Ovary (tissue), 9 donors: ENCODE data around the gene FIZ1. TPM values are rescaled to one million over a fixed set of nuclear protein-coding genes. Genes with fewer than 3 reads are reported as not detected.
A peak's percentile ranks its signal among the peaks of the same experiment; 100 is the strongest.

Experiments used
- DNase-seq, 5 donors: peaks; one replicate each; pipeline ENCODE4 v3.0.0-alpha.2; 2019 to 2020
- H3K27ac ChIP-seq, 2 donors: fragments of 200-600 bp; one replicate each; pipeline versions ENCODE4 v1.5.1 to v1.8.0; 2019 to 2022
- H3K27me3 ChIP-seq: fragments of 200-600 bp; one replicate; pipeline ENCODE4 v1.8.0; 2022
- H3K36me3 ChIP-seq: fragments of 200-600 bp; sonication (generic); one replicate; pipeline ENCODE4 v1.5.1; 2019
- H3K4me1 ChIP-seq: one replicate; pipeline ENCODE4 v1.8.1; 2013; ENCODE audit warnings: mild to moderate bottlenecking, moderate library complexity; ENCODE audit not compliant: insufficient read depth
- H3K4me3 ChIP-seq: fragments of 200-600 bp; sonication (generic); one replicate; pipeline ENCODE4 v1.5.1; 2017
- H3K9me3 ChIP-seq, 2 donors: fragments of 200-600 bp in 1 of 2; sonication (generic) in 1 of 2; one replicate each; pipeline versions ENCODE4 v1.5.1 to v1.8.1; 2013 to 2019; ENCODE audit warnings: mild to moderate bottlenecking in 1 of 2, moderate library complexity in 1 of 2
- EP300 ChIP-seq: sonication (generic); formaldehyde crosslinking; IDR thresholded peaks from one replicate; pipeline ENCODE4 v1.6.1; 2017; ENCODE audit warnings: antibody characterized with exemption
- POLR2A ChIP-seq: fragments of 450-650 bp; IDR thresholded peaks from one replicate; pipeline ENCODE4 v1.6.1; 2017; ENCODE audit warnings: antibody characterized with exemption, mild to moderate bottlenecking, moderate library complexity
- WGBS, 3 donors: extraction: QIAGEN DNeasy Blood & Tissue Kit in 1 of 3; methylation state at CpG; one replicate each; pipeline versions ENCODE4 v1.1.5 to v1.1.7; 2013 to 2017; 5-methylcytosine and 5-hydroxymethylcytosine counted together
- intact Hi-C, 4 donors: fragments of 100-400 bp; cut with DNase I; formaldehyde crosslinking; loops; one replicate each; pipeline versions ENCODE4 v1.11.0 to v1.15.1; 2022 to 2023
- polyA plus RNA-seq, 2 donors: library from polyadenylated mRNA; stranded (reverse); fragments of 200-250 nt in 1 of 2; fragments of 350-450 nt in 1 of 2; fragmentation: Illumina TruSeq in 1 of 2; extraction: RNeasy Lipid Tissue Mini Kit (QIAGEN cat#74804) in 1 of 2; gene quantifications; one replicate each; pipeline ENCODE4 v1.2.3, GENCODE V29; 2013 to 2014
- total RNA-seq, 7 donors: library from RNA; depleted of rRNA in 2 of 7; stranded (reverse); fragments of >200 nt in 2 of 7; fragmentation: NEBNext Ultra II Directional in 3 of 7; extraction: Animal tissue kit (Norgen Biotek cat#: 25700) in 3 of 7; gene quantifications; one replicate each; pipeline versions ENCODE4 v1.1.0 to v1.2.4, GENCODE V29; 2016 to 2023
- TF ChIP-seq, protein P1 (sequence below), 3 donors: fragments of 450-650 bp in 2 of 3; fragments of 200-600 bp in 1 of 3; IDR thresholded peaks; one replicate each; pipeline versions ENCODE4 v1.5.1 to v1.8.0; 2016 to 2022; ENCODE audit warnings: antibody characterized with exemption in 3 of 3, mild to moderate bottlenecking in 1 of 3
- donor health status: DM: no; HTN: no; CAD: no; lungs with moderate emphysema.
- donor health status: DM: no; HTN: no; CAD: no.
- donor health status: Bipolar disorder and iron deficiency.
- donor health status: DM: yes; HTN: yes; CAD: no.
- donor health status: DM: no; HTN: no; CAD: no.
- donor health status: DM: yes; HTN: yes; CAD: no.

Gene FIZ1
- total and polyA plus RNA-seq, 9 donors, result 3.6 to 22.7 (median 13.4) TPM

GRCh38 chr19:55590109-55590508, 9.2 kb downstream of the FIZ1 start:
- no peak overlapping the region for H3K27ac ChIP-seq
- intact Hi-C loops, result no loop called here

GRCh38 chr19:55588738-55589137, 10.6 kb downstream of the FIZ1 start:
- 86 to 87% (median 86%) methylated on average over 8 of the region's 8 CpGs for WGBS, 3 donors
- intact Hi-C loops, result no loop called here
- TF ChIP-seq, protein P1, sequence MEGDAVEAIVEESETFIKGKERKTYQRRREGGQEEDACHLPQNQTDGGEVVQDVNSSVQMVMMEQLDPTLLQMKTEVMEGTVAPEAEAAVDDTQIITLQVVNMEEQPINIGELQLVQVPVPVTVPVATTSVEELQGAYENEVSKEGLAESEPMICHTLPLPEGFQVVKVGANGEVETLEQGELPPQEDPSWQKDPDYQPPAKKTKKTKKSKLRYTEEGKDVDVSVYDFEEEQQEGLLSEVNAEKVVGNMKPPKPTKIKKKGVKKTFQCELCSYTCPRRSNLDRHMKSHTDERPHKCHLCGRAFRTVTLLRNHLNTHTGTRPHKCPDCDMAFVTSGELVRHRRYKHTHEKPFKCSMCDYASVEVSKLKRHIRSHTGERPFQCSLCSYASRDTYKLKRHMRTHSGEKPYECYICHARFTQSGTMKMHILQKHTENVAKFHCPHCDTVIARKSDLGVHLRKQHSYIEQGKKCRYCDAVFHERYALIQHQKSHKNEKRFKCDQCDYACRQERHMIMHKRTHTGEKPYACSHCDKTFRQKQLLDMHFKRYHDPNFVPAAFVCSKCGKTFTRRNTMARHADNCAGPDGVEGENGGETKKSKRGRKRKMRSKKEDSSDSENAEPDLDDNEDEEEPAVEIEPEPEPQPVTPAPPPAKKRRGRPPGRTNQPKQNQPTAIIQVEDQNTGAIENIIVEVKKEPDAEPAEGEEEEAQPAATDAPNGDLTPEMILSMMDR (IDR thresholded peaks at IDR 0.05), result no peak
- TF ChIP-seq EP300 (no peak), POLR2A (no peak)
- Histone ChIP-seq H3K4me1 (peaks cover 6% of the 10 kb centered on the region), H3K27ac (no peak overlapping the region), H3K27me3 (no peaks in the 10 kb centered on the region), H3K4me3 (no peak overlapping the region), H3K36me3 (no peaks in the 10 kb centered on the region), H3K9me3 (no peaks in the 10 kb centered on the region)
- no peak for DNase-seq

More at GRCh38 chr19:55590109-55590508, 9.2 kb downstream of the FIZ1 start:
- Histone ChIP-seq H3K9me3 (no peaks in the 10 kb centered on the region), H3K27me3 (no peaks in the 10 kb centered on the region), H3K4me3 (no peak overlapping the region), H3K4me1 (peaks cover 6% of the 10 kb centered on the region), H3K36me3 (no peaks in the 10 kb centered on the region)
- TF ChIP-seq, protein P1 (IDR thresholded peaks at IDR 0.05), result no peak
- no peak for TF ChIP-seq POLR2A
- TF ChIP-seq EP300, result no peak
- no peak for DNase-seq
- 48 to 63% (median 54%) methylated on average over 7 of the region's 7 CpGs for WGBS, 3 donors

- peak; percentile 93 to 98 (median 97) for DNase-seq
- Histone ChIP-seq H3K4me1 (peaks cover 6% of the 10 kb centered on the region), H3K9me3 (no peaks in the 10 kb centered on the region), H3K4me3 (peak overlapping the region; percentile 27), H3K36me3 (no peaks in the 10 kb centered on the region), H3K27me3 (no peaks in the 10 kb centered on the region), H3K27ac (no peak overlapping the region)
- no peak for TF ChIP-seq POLR2A
- TF ChIP-seq, protein P1 (IDR thresholded peaks at IDR 0.05), result no peak
- no peak for TF ChIP-seq EP300
- intact Hi-C loops, result no loop called here
- WGBS, 3 donors, result 0% methylated on average over 40 of the region's 40 CpGs
Observed at GRCh38 chr19:55586976-55587668, 12.2 kb downstream of the FIZ1 start.

DNA sequence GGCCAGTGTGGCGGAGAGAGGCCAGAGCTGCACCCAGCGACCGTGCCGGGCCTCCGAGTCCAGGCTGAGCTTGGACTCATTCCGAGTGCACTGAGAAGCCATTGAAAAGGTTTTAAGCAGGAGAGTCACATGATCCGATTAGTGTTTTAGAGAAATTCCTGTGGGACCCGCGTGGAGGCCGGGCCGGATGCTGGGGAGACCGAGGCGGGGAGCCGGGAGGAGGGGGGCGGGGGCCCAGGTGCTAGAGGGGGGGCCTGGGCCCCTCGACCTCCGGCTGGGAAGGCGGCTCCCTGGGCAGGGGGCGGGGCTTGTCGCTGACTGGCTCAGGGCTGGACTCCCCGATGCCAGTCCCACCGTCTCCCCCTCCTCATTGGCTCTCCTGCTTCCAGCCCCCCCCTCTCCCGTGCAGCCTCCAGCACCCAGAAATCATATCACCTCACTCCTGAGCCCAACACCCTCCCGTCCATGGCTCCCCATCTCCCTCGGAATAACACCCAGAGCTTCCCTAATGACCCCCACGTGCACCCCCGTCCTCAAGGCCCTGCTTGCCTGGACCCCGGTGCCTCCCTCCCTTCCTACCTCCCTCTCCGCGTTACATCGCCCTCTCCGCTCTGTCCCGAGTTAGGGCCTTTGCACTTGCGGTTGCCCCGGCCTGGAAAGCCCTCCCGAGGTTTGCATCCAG, 13.5 kb downstream of the FIZ1 start:
- intact Hi-C loops, result no loop called here
- Histone ChIP-seq H3K9me3 (no peaks in the 10 kb centered on the region), H3K36me3 (no peaks in the 10 kb centered on the region), H3K4me1 (peaks cover 10% of the 10 kb centered on the region), H3K27me3 (no peaks in the 10 kb centered on the region), H3K27ac (peak overlapping the region in 1 of 2 donors; percentile 55), H3K4me3 (peak overlapping the region; percentile 29)
- DNase-seq, result peak; percentile 85 to 92 (median 90)
- TF ChIP-seq POLR2A (no peak), EP300 (no peak)
- TF ChIP-seq, protein P1 (IDR thresholded peaks at IDR 0.05), result no peak
- 1 to 2% (median 1%) methylated on average over 29 to 36 of the region's 36 CpGs for WGBS, 3 donors
